Activated naive CD8-positive, alpha-beta T cell treated with anti-CD3 and anti-CD28 coated beads, Interleukin-2, amount 50 U/mL, for 24 hours (primary cell): ENCODE data around the gene CRYGN.

Experiments used
- ATAC-seq: fragments of 150-1000 bp; cut with Tn5 transposase; one replicate; pipeline ENCODE4 v1.10.0; 2021
- DNase-seq: peaks from one replicate; pipeline ENCODE4 v3.0.0; 2021
- H3K27ac Mint-ChIP-seq: one replicate; pipeline ENCODE4 v1.8.0; 2021; ENCODE audit warnings: mild to moderate bottlenecking, mixed read lengths
- H3K27me3 Mint-ChIP-seq: one replicate; pipeline ENCODE4 v1.8.0; 2021; ENCODE audit warnings: mixed read lengths
- H3K36me3 Mint-ChIP-seq: one replicate; pipeline ENCODE4 v1.8.0; 2021; ENCODE audit warnings: low read depth, mixed read lengths
- H3K4me1 Mint-ChIP-seq: one replicate; pipeline ENCODE4 v1.8.0; 2021; ENCODE audit warnings: mixed read lengths
- H3K4me3 Mint-ChIP-seq: one replicate; pipeline ENCODE4 v1.8.0; 2021; ENCODE audit warnings: mild to moderate bottlenecking, moderate library complexity, mixed read lengths
- H3K9me3 Mint-ChIP-seq: one replicate; pipeline ENCODE4 v1.8.0; 2021; ENCODE audit warnings: mixed read lengths

Gene CRYGN

DNA sequence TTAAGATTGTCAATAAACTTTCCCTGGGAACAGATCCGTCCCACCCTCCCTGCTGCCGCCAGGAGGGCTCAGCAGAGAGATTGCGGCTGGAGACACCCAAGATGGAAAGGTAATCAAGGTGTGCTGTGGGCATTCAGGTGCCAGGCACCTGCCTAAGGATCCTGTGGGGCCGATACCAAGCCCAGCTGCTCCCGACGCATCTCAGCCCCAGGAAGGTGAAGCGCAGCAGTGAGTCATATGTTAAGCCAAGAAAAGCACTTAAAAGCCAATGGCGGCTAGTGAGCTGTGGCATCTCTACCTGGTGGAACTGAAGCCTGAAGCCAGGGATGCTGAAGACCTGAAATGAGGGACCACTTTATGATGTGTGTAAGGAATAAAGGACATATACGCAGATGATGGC, 36.2 kb downstream of the CRYGN start:
- no peak overlapping the region for H3K4me3 Mint-ChIP-seq
- ATAC-seq (no peak), DNase-seq (no peak)
- peaks cover 6% of the 10 kb centered on the region for H3K4me1 Mint-ChIP-seq
- H3K36me3 Mint-ChIP-seq, result no peaks in the 10 kb centered on the region
- no peak overlapping the region for H3K27ac Mint-ChIP-seq
- no peaks in the 10 kb centered on the region for H3K9me3 Mint-ChIP-seq
- H3K27me3 Mint-ChIP-seq, result peaks cover 5% of the 10 kb centered on the region

DNA sequence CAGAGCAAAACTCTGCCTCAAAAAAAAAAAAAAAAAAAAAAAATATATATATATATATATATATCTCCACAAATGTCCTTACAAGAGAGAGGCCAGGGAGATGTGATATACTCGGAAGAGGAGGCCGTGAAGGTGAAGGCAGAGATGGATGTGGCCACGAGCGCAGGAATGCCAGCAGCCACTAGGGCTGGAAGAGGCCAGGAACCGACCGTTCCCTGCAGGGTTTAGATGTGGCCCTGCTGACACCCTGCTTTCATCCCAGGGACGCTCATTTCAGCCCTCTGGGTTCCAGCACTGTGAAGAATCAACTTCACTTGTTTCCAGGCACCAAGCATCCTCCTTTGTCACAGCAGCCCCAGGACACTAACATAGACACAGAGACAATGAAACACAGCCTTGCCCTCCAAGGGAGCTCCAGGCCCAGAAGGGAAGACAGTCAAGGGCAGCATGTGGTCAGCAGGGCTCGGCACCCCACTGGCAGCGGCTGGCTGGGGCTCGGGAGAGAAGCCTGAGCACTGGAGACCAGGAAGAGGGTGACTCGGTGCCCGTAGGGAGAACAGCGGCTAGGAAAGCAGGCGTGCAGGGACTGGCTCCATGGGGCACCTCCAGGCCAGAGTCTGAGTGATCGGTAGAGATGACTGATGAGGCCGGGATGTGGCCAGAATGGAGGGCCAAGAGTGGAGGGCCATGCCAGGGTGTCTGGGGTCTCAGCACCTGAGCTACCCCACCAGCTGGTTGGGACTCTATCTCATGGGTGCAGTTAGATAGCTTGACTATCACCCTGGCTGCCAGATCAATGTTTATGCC, 37.7 kb downstream of the CRYGN start:
- no peak overlapping the region for H3K27ac Mint-ChIP-seq
- H3K36me3 Mint-ChIP-seq, result no peaks in the 10 kb centered on the region

DNA sequence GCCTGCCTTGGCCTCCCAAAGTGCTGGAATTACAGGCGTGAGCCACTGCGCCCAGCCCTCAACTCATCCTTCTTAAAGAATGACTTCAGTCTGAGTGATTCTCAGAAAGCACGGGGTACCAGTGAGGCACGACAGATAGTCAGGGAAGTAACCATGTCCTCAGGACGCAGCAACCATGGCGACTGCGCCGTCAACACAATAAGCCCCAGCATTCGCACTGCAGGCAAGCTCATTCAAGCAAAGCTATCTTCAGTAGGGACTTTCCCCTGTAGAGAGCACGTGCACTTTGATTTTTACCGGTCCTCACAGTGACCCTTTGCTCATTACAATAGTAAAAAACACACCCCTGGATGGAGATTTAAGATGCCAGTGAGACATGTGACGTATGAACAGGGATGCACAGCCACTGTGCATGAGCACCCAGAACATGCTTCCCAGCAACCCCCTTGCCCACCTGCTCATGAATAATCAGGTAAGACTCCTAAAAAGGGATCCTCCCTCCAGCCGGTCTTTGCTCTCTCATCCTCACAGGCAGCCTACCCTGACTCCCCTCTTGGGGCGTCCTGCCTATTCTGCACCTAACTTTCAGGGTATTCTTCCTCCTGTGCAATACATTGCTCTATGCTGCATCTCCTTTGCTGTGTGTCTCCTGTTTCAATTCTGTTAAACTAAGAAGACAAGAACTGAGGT, 39.2 kb downstream of the CRYGN start:
- Mint-ChIP-seq H3K9me3 (peaks cover 4% of the 10 kb centered on the region), H3K4me1 (peaks cover 2% of the 10 kb centered on the region), H3K36me3 (no peaks in the 10 kb centered on the region), H3K4me3 (no peak overlapping the region), H3K27me3 (no peaks in the 10 kb centered on the region), H3K27ac (no peak overlapping the region)
- ATAC-seq (peak; percentile 31), DNase-seq (no peak)

More for the DNA sequence above, 37.7 kb downstream of the CRYGN start:
- ATAC-seq (no peak), DNase-seq (no peak)
- Mint-ChIP-seq H3K27me3 (no peaks in the 10 kb centered on the region), H3K4me1 (peaks cover 2% of the 10 kb centered on the region), H3K9me3 (peaks cover 4% of the 10 kb centered on the region), H3K4me3 (no peak overlapping the region)

- DNase-seq (no peak), ATAC-seq (no peak)
- no peaks in the 10 kb centered on the region for H3K36me3 Mint-ChIP-seq
- no peak overlapping the region for H3K27ac Mint-ChIP-seq
- H3K27me3 Mint-ChIP-seq, result no peaks in the 10 kb centered on the region
- H3K4me1 Mint-ChIP-seq, result peaks cover 2% of the 10 kb centered on the region
- peaks cover 4% of the 10 kb centered on the region for H3K9me3 Mint-ChIP-seq
- no peak overlapping the region for H3K4me3 Mint-ChIP-seq
These were observed 40.0 kb downstream of the CRYGN start for GRCh38 chr7:151399906-151400305.

- H3K9me3 Mint-ChIP-seq, result peaks cover 4% of the 10 kb centered on the region
- peaks cover 2% of the 10 kb centered on the region for H3K4me1 Mint-ChIP-seq
- ATAC-seq (no peak), DNase-seq (no peak)
- no peak overlapping the region for H3K4me3 Mint-ChIP-seq
- no peaks in the 10 kb centered on the region for H3K27me3 Mint-ChIP-seq
- no peak overlapping the region for H3K27ac Mint-ChIP-seq
- no peaks in the 10 kb centered on the region for H3K36me3 Mint-ChIP-seq
These were observed 40.7 kb downstream of the CRYGN start for GRCh38 chr7:151399305-151399601.

GRCh38 chr7:151398446-151399304, 41.3 kb downstream of the CRYGN start:
- ATAC-seq, result no peak

GRCh38 chr7:151397026-151397425, 42.9 kb downstream of the CRYGN start:
- DNase-seq (no peak), ATAC-seq (no peak)
- H3K27me3 Mint-ChIP-seq, result no peaks in the 10 kb centered on the region
- H3K9me3 Mint-ChIP-seq, result peaks cover 4% of the 10 kb centered on the region
- H3K4me1 Mint-ChIP-seq, result peaks cover 2% of the 10 kb centered on the region
- H3K27ac Mint-ChIP-seq, result no peak overlapping the region
- H3K4me3 Mint-ChIP-seq, result no peak overlapping the region
- no peaks in the 10 kb centered on the region for H3K36me3 Mint-ChIP-seq

More at GRCh38 chr7:151398446-151399304, 41.3 kb downstream of the CRYGN start:
- Mint-ChIP-seq H3K4me1 (peaks cover 2% of the 10 kb centered on the region), H3K9me3 (peaks cover 4% of the 10 kb centered on the region), H3K27ac (no peak overlapping the region), H3K36me3 (no peaks in the 10 kb centered on the region), H3K27me3 (no peaks in the 10 kb centered on the region), H3K4me3 (no peak overlapping the region)
- no peak for DNase-seq

DNA sequence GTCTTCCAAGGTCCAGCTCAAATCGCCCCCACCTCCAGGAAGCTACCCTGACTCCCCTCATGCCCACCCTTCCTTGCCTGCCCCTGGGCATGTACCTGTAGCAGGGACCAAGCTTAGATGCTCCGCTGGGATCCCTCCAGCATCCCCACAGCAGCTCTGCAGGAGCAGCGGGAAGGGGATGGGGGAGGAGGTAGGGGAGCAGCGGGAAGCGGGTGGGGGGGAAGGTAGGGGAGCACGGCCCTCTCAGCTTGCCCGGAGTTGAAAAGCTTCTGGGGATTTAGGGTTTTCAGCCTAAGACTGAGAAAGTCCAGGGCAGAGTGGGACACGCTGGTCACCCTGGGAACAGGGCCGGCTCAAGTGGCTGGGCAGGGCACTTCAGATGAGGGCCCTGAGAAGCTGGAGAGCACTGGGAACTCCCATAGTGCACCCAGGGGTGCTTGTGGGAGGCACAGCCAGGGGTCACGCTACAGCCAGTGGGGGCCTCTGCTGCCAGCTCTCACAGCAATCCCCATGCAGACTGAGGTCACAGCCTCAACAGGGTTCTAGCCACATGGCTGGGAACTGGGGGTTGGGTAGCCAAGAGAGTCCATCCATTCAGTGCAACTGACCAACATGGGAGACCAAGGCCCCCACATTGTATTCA, 43.5 kb downstream of the CRYGN start:
- ATAC-seq, result no peak
- H3K4me1 Mint-ChIP-seq, result peaks cover 2% of the 10 kb centered on the region
- H3K27ac Mint-ChIP-seq, result no peak overlapping the region

GRCh38 chr7:151395036-151395367, 44.9 kb downstream of the CRYGN start:
- Mint-ChIP-seq H3K9me3 (peaks cover 4% of the 10 kb centered on the region), H3K4me1 (no peaks in the 10 kb centered on the region), H3K4me3 (no peak overlapping the region), H3K27me3 (peaks cover 3% of the 10 kb centered on the region), H3K36me3 (no peaks in the 10 kb centered on the region), H3K27ac (no peak overlapping the region)
- ATAC-seq (no peak), DNase-seq (no peak)

More for the DNA sequence above, 43.5 kb downstream of the CRYGN start:
- Mint-ChIP-seq H3K9me3 (peaks cover 4% of the 10 kb centered on the region), H3K36me3 (no peaks in the 10 kb centered on the region), H3K4me3 (no peak overlapping the region), H3K27me3 (no peaks in the 10 kb centered on the region)
- no peak for DNase-seq

GRCh38 chr7:151394076-151395035, 45.6 kb downstream of the CRYGN start:
- no peak for DNase-seq
- Mint-ChIP-seq H3K4me3 (no peak overlapping the region), H3K9me3 (peaks cover 4% of the 10 kb centered on the region), H3K27ac (no peak overlapping the region), H3K4me1 (no peaks in the 10 kb centered on the region), H3K36me3 (no peaks in the 10 kb centered on the region), H3K27me3 (peaks cover 3% of the 10 kb centered on the region)
- no peak for ATAC-seq

DNA sequence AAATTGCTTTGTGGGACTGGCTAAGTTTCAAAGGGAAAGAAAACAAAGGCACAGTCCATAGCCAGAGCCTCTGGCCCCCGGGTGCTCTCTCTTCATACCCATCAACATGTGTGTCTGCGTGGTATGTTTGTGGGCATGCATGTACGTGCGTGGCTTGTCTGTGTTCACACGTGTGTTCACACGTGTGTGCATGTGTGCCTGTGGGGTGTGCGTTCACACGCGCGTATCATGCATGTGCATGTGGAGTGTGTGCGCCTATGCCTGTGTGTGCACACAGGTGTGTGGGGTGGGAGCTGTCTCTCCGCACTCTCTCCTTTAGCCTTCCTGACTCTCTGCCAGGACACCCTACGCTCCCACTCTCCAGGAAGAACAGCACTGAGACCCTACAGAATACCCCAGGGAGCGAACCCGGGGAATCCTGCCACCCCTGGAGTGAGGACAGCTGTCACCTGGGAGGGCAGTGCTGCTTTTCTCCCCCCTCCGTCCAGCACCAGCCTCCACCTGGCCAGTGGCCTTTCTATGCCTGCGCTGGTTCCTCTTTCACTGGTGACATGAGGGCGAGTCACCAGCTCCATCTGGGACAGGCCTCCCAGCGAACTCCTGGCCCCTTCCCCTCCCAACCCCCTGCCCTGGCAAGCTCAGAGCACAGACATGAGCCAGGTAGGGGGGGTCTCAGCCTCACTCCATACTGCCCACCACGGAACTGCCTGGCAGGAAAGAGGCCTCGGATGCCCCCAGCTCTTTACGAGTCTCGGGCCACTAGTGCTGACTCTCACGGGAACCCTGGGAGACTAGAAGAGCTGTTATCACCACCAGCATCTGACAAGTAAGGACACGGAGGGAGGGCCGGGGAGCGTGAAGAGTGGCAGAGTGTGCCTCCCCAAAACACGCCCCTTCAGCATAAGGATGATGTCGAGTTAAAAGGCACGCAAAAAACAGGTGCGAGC, 46.6 kb downstream of the CRYGN start:
- peaks cover 4% of the 10 kb centered on the region for H3K9me3 Mint-ChIP-seq
- no peaks in the 10 kb centered on the region for H3K4me1 Mint-ChIP-seq
- peaks cover 3% of the 10 kb centered on the region for H3K27me3 Mint-ChIP-seq

GRCh38 chr7:151392426-151392825, 47.5 kb downstream of the CRYGN start:
- DNase-seq (no peak), ATAC-seq (no peak)
- H3K9me3 Mint-ChIP-seq, result no peaks in the 10 kb centered on the region
- no peaks in the 10 kb centered on the region for H3K36me3 Mint-ChIP-seq
- peaks cover 3% of the 10 kb centered on the region for H3K27me3 Mint-ChIP-seq
- H3K4me3 Mint-ChIP-seq, result no peak overlapping the region
- no peak overlapping the region for H3K27ac Mint-ChIP-seq
- H3K4me1 Mint-ChIP-seq, result no peaks in the 10 kb centered on the region

More for the DNA sequence above, 46.6 kb downstream of the CRYGN start:
- ATAC-seq (no peak), DNase-seq (no peak)
- Mint-ChIP-seq H3K4me3 (no peak overlapping the region), H3K27ac (no peak overlapping the region), H3K36me3 (no peaks in the 10 kb centered on the region)

DNA sequence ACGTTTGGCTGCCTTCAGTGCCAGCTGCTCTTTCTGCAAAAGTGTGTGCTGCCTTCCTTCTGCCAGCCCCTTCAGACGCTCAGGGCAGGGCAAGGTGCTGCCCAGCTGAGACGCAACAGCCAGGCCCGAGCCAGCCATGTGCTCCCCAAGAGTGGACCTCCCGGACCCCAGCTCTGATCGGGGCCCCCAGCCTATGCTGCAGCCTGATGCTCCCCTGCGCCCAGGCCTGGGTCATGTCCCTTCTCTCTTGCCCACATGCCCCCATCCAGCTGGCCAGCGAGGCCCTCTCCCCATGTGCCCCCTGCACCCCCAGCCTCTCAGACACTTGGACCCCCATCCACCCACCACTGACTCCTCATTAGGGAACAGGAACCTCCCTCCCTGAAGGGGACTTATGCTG, 47.9 kb downstream of the CRYGN start:
- no peaks in the 10 kb centered on the region for H3K36me3 Mint-ChIP-seq
- ATAC-seq (no peak), DNase-seq (no peak)
- H3K27me3 Mint-ChIP-seq, result peaks cover 3% of the 10 kb centered on the region
- no peak overlapping the region for H3K4me3 Mint-ChIP-seq
- no peaks in the 10 kb centered on the region for H3K4me1 Mint-ChIP-seq
- H3K27ac Mint-ChIP-seq, result no peak overlapping the region
- H3K9me3 Mint-ChIP-seq, result no peaks in the 10 kb centered on the region
